OCI-LY1 (cell line): ENCODE measurements around the gene TAS2R14.

Experiments
- EZH2 ChIP-seq: fragments of 200-600 bp; sonication (generic), shearing (Covaris generic); IDR thresholded peaks from 2 replicates; pipeline ENCODE4 v1.8.0; 2017; ENCODE audit warnings: borderline replicate concordance, mixed run types, mild to moderate bottlenecking, antibody characterized with exemption, low read length, moderate library complexity, mixed read lengths
- TF ChIP-seq, protein P1 (sequence below): fragments of 200-600 bp; sonication (generic), shearing (Covaris generic); IDR thresholded peaks from 2 replicates; pipeline ENCODE4 v1.5.1; 2017; ENCODE audit warnings: mild to moderate bottlenecking, antibody characterized with exemption, low read length, moderate library complexity, mixed read lengths

DNA sequence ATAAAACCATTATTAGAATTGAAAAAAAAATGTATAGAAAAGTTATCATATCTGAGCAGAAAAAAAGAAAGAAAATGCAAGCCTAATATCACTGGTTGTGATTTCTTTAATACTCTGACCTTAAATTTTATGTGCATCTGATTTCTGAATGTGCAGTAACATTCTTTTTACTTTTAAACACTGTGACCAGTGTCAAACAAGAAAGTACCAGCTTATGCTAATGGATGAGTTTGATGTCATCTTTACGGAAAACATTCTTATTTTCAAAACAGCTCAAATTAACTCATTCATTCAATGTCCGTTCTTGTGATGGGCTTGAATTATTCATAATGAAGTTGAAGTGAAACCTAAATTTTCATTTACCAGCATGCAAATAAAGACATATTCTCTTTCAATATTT, 47.7 kb upstream of the TAS2R14 start, which contains the start of gene TAS2R50:
- TF ChIP-seq, protein P1, sequence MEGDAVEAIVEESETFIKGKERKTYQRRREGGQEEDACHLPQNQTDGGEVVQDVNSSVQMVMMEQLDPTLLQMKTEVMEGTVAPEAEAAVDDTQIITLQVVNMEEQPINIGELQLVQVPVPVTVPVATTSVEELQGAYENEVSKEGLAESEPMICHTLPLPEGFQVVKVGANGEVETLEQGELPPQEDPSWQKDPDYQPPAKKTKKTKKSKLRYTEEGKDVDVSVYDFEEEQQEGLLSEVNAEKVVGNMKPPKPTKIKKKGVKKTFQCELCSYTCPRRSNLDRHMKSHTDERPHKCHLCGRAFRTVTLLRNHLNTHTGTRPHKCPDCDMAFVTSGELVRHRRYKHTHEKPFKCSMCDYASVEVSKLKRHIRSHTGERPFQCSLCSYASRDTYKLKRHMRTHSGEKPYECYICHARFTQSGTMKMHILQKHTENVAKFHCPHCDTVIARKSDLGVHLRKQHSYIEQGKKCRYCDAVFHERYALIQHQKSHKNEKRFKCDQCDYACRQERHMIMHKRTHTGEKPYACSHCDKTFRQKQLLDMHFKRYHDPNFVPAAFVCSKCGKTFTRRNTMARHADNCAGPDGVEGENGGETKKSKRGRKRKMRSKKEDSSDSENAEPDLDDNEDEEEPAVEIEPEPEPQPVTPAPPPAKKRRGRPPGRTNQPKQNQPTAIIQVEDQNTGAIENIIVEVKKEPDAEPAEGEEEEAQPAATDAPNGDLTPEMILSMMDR: no peak
- no peak for TF ChIP-seq EZH2
